GM12864 (cell line): Measurements from ENCODE around the gene COX7A2L.
"Not testable (repeated sequence)": the region's sequence is repeated elsewhere in the genome, so short reads cannot be mapped to it uniquely, and the experiment has no call there.

Experiments
- DNase-seq: peaks from one replicate; pipeline ENCODE4 v3.0.0-alpha.2; 2011; ENCODE audit warnings: low read depth
- H3K4me3 ChIP-seq: 2 replicates; pipeline ENCODE4 v1.5.1; 2011; ENCODE audit warnings: mild to moderate bottlenecking, low read depth, low read length, control low read depth
- TF ChIP-seq, protein P1 (sequence below): IDR thresholded peaks from 2 replicates; pipeline ENCODE4 v1.5.1; 2011; ENCODE audit warnings: low read depth, mild to moderate bottlenecking, moderate library complexity, low read length, control low read depth, inconsistent platforms; ENCODE audit errors: missing control alignments

COX7A2L gene

DNA sequence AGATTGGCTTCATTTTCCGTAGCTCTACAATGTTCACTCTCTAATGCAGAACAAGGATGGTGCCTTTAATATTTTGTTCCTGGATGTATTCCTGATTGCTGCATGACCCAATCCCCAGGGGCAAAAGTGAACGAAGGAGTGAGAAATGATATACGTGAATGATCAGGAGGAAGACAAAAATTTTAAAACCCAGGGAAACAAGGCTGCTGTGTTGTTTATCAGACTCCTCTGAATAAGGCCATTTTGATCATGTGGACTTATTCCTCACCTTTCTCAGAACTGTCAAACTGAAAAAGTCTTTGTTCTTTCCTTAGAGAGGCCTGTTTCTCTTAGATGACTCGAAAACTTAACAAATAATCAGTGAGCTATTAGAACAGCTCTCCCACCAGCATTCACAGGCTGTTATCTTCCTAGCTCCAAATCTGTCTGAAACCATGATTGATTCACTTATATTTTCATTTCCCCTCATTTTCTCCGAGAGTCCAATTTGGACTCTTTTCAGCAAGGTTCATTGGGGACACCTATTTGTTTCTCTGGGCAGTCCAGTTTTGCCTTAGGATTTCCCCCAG is 29.5 kb upstream of the COX7A2L start:
- no peak overlapping the region for H3K4me3 ChIP-seq
- DNase-seq = no peak
- TF ChIP-seq, protein P1, sequence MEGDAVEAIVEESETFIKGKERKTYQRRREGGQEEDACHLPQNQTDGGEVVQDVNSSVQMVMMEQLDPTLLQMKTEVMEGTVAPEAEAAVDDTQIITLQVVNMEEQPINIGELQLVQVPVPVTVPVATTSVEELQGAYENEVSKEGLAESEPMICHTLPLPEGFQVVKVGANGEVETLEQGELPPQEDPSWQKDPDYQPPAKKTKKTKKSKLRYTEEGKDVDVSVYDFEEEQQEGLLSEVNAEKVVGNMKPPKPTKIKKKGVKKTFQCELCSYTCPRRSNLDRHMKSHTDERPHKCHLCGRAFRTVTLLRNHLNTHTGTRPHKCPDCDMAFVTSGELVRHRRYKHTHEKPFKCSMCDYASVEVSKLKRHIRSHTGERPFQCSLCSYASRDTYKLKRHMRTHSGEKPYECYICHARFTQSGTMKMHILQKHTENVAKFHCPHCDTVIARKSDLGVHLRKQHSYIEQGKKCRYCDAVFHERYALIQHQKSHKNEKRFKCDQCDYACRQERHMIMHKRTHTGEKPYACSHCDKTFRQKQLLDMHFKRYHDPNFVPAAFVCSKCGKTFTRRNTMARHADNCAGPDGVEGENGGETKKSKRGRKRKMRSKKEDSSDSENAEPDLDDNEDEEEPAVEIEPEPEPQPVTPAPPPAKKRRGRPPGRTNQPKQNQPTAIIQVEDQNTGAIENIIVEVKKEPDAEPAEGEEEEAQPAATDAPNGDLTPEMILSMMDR = no peak

DNA sequence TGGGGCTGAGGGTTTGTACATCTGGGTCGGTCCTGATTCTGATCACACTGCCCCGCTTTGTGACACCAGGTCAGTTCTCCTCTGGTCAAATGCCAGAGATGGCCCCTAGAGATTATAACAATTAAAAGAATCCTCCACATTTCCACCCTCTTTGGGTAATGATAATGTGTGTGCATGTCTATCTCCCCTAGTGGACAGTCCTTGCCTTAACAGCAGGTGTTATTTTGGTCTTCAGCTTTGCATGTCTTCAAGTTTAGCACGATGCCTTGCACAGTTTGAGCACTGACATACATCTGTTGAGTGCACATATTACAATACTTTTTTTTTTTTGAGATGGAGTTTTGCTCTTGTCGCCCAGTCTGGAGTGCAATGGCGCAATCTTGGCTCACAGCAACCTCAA is 25.7 kb upstream of the COX7A2L start:
- TF ChIP-seq, protein P1 = peak; percentile 66
- H3K4me3 ChIP-seq = no peak overlapping the region
- DNase-seq = no peak

DNA sequence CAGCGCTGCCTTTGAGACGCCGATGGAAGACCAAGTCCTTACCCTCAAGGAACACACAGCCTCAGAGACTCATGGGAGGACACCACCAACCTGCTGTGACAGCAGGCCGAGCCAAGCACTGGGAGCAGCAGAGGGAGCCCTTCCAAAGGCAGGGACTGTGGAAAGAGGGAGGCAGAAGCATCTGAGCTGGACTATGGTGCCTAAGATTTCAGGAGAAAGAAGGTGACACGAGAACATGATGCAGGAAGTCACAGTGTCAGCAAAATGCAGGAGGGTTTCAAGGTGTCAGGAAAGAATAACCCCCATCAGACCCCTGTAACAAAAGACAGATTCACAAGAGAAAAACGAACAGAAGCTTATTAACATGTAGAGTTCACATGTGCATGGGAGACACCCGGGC is 24.2 kb upstream of the COX7A2L start:
- DNase-seq = no peak
- TF ChIP-seq, protein P1 = no peak
- H3K4me3 ChIP-seq = no peak overlapping the region

DNA sequence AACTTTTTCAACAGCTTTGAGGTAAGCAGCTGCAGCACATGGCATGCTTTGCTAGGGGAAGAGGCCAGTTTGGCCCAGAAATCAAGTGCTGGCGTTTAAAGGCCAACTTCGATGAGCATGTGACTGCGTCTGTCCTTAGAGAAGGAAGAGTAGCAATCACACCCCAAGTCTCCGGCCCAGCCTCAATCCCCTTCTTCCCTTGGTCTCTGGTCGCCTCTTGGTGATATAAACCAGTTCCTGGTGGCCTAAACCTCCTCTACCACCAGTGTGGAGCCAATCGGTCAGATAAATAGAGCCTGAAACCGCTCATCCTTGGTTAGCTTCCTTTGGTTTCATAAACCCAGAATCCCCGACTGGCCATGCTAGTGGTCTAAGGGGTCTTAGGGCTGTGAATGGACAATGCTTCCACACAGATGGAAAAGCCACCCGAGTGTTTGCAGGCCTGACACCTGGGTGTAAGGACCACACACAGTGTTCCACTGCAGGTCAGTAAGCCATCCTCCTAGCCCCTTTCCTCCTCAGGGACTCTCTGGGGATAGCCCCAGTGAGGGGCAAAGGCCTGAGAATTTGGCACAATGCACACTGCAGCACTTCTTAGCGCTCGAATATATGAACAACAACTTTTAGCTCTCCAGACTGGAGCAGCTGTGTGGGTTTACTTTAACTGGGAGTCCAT is 23.0 kb upstream of the COX7A2L start:
- TF ChIP-seq, protein P1 = no peak
- no peak overlapping the region for H3K4me3 ChIP-seq
- DNase-seq = no peak

DNA sequence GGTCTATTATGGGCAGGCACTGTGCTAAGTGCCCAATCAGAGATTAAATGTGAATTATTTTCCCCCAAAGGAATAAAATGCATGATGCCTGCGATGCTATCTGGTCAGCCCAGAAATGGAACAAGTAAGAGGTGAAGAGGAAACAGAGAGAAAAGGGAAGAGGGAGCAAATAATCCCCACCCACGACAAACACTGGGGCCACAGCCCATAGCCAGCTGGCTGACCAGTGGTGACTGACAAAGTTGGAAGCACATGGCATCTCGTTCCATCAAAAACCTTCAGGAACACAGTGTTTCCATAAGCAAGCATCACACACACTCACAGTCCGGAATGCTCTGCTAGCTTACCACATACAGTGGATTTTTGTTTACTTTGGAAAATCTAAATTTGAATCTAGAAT is 21.1 kb upstream of the COX7A2L start:
- TF ChIP-seq, protein P1 = no peak
- H3K4me3 ChIP-seq = no peak overlapping the region
- DNase-seq = no peak

DNA sequence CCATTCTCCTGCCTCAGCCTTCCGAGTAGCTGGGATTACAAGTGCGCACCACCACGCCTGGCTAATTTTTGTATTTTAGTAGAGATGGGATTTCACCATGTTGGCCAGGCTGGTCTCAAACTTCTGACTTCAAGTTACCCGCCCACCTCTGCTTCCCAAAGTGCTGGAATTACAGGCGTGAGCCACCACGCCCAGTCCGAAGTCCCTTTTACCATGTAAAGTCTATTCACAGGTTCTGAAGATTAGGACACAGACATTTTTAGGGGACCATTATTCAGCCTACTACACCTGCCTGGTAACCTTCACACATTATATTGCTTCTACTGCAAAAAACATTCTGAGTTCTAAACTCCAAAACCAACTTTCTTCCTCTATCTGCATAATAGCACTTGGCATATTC is 19.0 kb upstream of the COX7A2L start:
- DNase-seq, H3K4me3 ChIP-seq: not testable (repeated sequence)

DNA sequence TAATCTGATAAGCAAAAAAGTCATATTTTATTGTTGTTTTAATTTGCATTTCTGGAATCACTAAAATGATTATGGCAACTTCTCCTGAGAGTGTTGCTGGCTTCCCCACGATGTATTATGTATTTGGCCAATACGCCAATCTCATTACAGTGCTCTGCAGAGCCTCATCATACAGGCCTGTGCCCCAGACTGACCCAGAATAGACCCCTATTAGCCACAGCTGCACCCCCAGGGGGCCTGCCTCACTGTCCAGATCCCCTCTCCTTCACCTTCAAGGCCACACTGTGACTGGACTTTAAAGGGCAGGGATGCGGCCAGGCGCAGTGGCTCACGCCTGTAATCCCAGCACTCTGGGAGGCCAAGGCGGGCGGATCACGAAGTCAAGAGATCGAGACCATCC is 17.4 kb upstream of the COX7A2L start:
- DNase-seq = no peak
- TF ChIP-seq, protein P1 = no peak

More for the DNA sequence above, 17.4 kb upstream of the COX7A2L start:
- H3K4me3 ChIP-seq = no peak overlapping the region
